Activated B cell treated with CpG ODN at 0.5 μM for 24 hours (primary cell): ENCODE measurements around the gene LATS2. TPM values are rescaled to one million over a fixed set of nuclear protein-coding genes. Genes with fewer than 3 reads are reported as not detected.

Experiments
- ATAC-seq: fragments of 200-7000 bp; cut with Tn5 transposase; one replicate; pipeline ENCODE4 v1.10.0; 2021; ENCODE audit warnings: low read depth, mild to moderate bottlenecking, moderate library complexity
- CTCF ChIA-PET: fragments of 350-600 bp; sonication (Branson Sonifier 250); formaldehyde crosslinking; loops from one replicate; lab custom pipeline; 2021; ENCODE audit warnings: antibody characterized with exemption; lab: Charles Lee
- POLR2A ChIA-PET: fragments of 350-600 bp; sonication (Branson Sonifier 250); formaldehyde crosslinking; loops from one replicate; lab custom pipeline; 2021; ENCODE audit warnings: antibody characterized with exemption; lab: Charles Lee
- DNase-seq: peaks from one replicate; pipeline ENCODE4 v3.0.0; 2022
- H3K27ac Mint-ChIP-seq: one replicate; pipeline ENCODE4 v1.8.0; 2020; ENCODE audit warnings: mixed read lengths
- H3K27me3 Mint-ChIP-seq: one replicate; pipeline ENCODE4 v1.8.0; 2021; ENCODE audit warnings: mixed read lengths
- H3K36me3 Mint-ChIP-seq: one replicate; pipeline ENCODE4 v1.8.0; 2021; ENCODE audit warnings: low read depth, mixed read lengths
- H3K4me1 Mint-ChIP-seq: one replicate; pipeline ENCODE4 v1.8.0; 2021; ENCODE audit warnings: mixed read lengths
- H3K4me3 Mint-ChIP-seq: one replicate; pipeline ENCODE4 v1.8.0; 2020; ENCODE audit warnings: mild to moderate bottlenecking, mixed read lengths
- H3K9me3 Mint-ChIP-seq: one replicate; pipeline ENCODE4 v1.8.0; 2020; ENCODE audit warnings: mixed read lengths
- CTCF ChIP-seq: fragments of 200-600 bp; IDR thresholded peaks from one replicate; pipeline ENCODE4 v1.8.0; 2022; ENCODE audit warnings: antibody characterized with exemption, mild to moderate bottlenecking
- intact Hi-C: fragments of 100-400 bp; cut with micrococcal nuclease; formaldehyde crosslinking; loops from one replicate; pipeline ENCODE4 v1.15.1; 2024
- total RNA-seq: library from RNA; stranded (reverse); gene quantifications from 2 replicates; pipeline ENCODE4 v1.2.3, GENCODE V29; 2022

The LATS2 gene
- total RNA-seq, 1 donor from 2014 or later, result 1.7 TPM

- POLR2A ChIA-PET, result no interaction called here
- H3K4me3 Mint-ChIP-seq, result no peak overlapping the region
- H3K27me3 Mint-ChIP-seq, result no peaks in the 10 kb centered on the region
- no peaks in the 10 kb centered on the region for H3K4me1 Mint-ChIP-seq
- intact Hi-C loops, result no loop called here
- peaks cover 4% of the 10 kb centered on the region for H3K36me3 Mint-ChIP-seq
- CTCF ChIA-PET, result no interaction called here
- no peak for TF ChIP-seq CTCF
- no peaks in the 10 kb centered on the region for H3K9me3 Mint-ChIP-seq
- no peak for ATAC-seq
- DNase-seq, result no peak
- no peak overlapping the region for H3K27ac Mint-ChIP-seq
These were observed 86.3 kb downstream of the LATS2 start for GRCh38 chr13:20974981-20975585.

GRCh38 chr13:20973886-20974425, 87.4 kb downstream of the LATS2 start:
- ATAC-seq (no peak), DNase-seq (no peak)
- ChIA-PET CTCF (interaction anchor here (0.6 kb wide), 1 partner anchor 136 kb away, joined by 3 read pairs; no protein-coding TSS in a partner anchor), POLR2A (no interaction called here)
- Mint-ChIP-seq H3K4me1 (no peaks in the 10 kb centered on the region), H3K27me3 (no peaks in the 10 kb centered on the region), H3K9me3 (no peaks in the 10 kb centered on the region), H3K36me3 (peaks cover 4% of the 10 kb centered on the region), H3K27ac (no peak overlapping the region), H3K4me3 (no peak overlapping the region)
- no peak for TF ChIP-seq CTCF
- intact Hi-C loops, result no loop called here

- peaks cover 4% of the 10 kb centered on the region for H3K36me3 Mint-ChIP-seq
- no peak overlapping the region for H3K27ac Mint-ChIP-seq
These were observed 88.7 kb downstream of the LATS2 start for GRCh38 chr13:20972731-20973130.

GRCh38 chr13:20969182-20969581, 92.2 kb downstream of the LATS2 start:
- DNase-seq (no peak), ATAC-seq (no peak)
- Mint-ChIP-seq H3K4me1 (no peaks in the 10 kb centered on the region), H3K27ac (no peak overlapping the region), H3K36me3 (no peaks in the 10 kb centered on the region), H3K27me3 (peaks cover 3% of the 10 kb centered on the region), H3K9me3 (no peaks in the 10 kb centered on the region), H3K4me3 (no peak overlapping the region)
- intact Hi-C loops, result no loop called here
- ChIA-PET POLR2A (no interaction called here), CTCF (no interaction called here)
- no peak for TF ChIP-seq CTCF

More at GRCh38 chr13:20972731-20973130, 88.7 kb downstream of the LATS2 start:
- no peak for DNase-seq
- Mint-ChIP-seq H3K4me1 (no peaks in the 10 kb centered on the region), H3K27me3 (no peaks in the 10 kb centered on the region), H3K4me3 (no peak overlapping the region), H3K9me3 (no peaks in the 10 kb centered on the region)
- ChIA-PET CTCF (no interaction called here), POLR2A (no interaction called here)
- ATAC-seq, result no peak
- intact Hi-C loops, result no loop called here
- no peak for TF ChIP-seq CTCF

- no peak for DNase-seq
- intact Hi-C loops, result no loop called here
- no peak overlapping the region for H3K4me3 Mint-ChIP-seq
- ChIA-PET CTCF (no interaction called here), POLR2A (no interaction called here)
- no peak overlapping the region for H3K27ac Mint-ChIP-seq
- no peaks in the 10 kb centered on the region for H3K36me3 Mint-ChIP-seq
- no peaks in the 10 kb centered on the region for H3K9me3 Mint-ChIP-seq
- ATAC-seq, result no peak
- no peak for TF ChIP-seq CTCF
- H3K4me1 Mint-ChIP-seq, result no peaks in the 10 kb centered on the region
- H3K27me3 Mint-ChIP-seq, result peaks cover 3% of the 10 kb centered on the region
These were observed 92.6 kb downstream of the LATS2 start for GRCh38 chr13:20968745-20969144.
